OCI-LY3 (cell line): ENCODE measurements around the gene COL5A3.

ENCODE experiments used
- H2AFZ ChIP-seq: fragments of 200-600, 300-600 bp; shearing (Covaris generic); 2 replicates; pipeline ENCODE4 v1.6.0; 2014; ENCODE audit warnings: antibody characterized with exemption, low read depth, low read length
- H3K27ac ChIP-seq: fragments of 200-600, 300-600 bp; sonication (generic); 2 replicates; pipeline ENCODE4 v1.5.1; 2014; ENCODE audit warnings: mild to moderate bottlenecking, low read length, moderate library complexity, mixed read lengths
- H3K27me3 ChIP-seq: fragments of 200-600, 300-600 bp; sonication (generic); 2 replicates; pipeline ENCODE4 v1.6.1; 2014; ENCODE audit warnings: low read depth, low read length, mixed read lengths
- H3K36me3 ChIP-seq: fragments of 200-600, 300-600 bp; sonication (generic); replicated peaks from 2 replicates; pipeline ENCODE3; 2014; ENCODE audit warnings: low read depth, low read length, mixed read lengths
- H3K4me1 ChIP-seq: fragments of 300-600, 200-600 bp; sonication (generic); 2 replicates; pipeline ENCODE4 v1.6.1; 2014; ENCODE audit warnings: low read length, mixed read lengths
- H3K4me2 ChIP-seq: fragments of 200-600, 300-600 bp; sonication (generic); 2 replicates; pipeline ENCODE4 v1.6.1; 2014; ENCODE audit warnings: low read length, mixed read lengths
- H3K4me3 ChIP-seq: fragments of 300-600, 200-600 bp; sonication (generic); 2 replicates; pipeline ENCODE4 v1.5.1; 2014; ENCODE audit warnings: antibody characterized with exemption, mild to moderate bottlenecking, low read length, moderate library complexity
- H3K79me2 ChIP-seq: fragments of 300-600, 200-600 bp; shearing (Covaris generic); 2 replicates; pipeline ENCODE4 v1.6.1; 2014; ENCODE audit warnings: mild to moderate bottlenecking, low read length, mixed read lengths
- H3K9ac ChIP-seq: fragments of 300-600, 200-600 bp; shearing (Covaris generic); 2 replicates; pipeline ENCODE4 v1.6.0; 2014; ENCODE audit warnings: mild to moderate bottlenecking, low read length, moderate library complexity
- H3K9me3 ChIP-seq: fragments of 200-600, 300-600 bp; shearing (Covaris generic); 2 replicates; pipeline ENCODE4 v1.6.1; 2014; ENCODE audit warnings: low read length, mixed read lengths; ENCODE audit not compliant: insufficient read depth
- H4K20me1 ChIP-seq: fragments of 200-600, 300-600 bp; sonication (generic); 2 replicates; pipeline ENCODE4 v1.6.1; 2016; ENCODE audit warnings: low read length, mixed read lengths; ENCODE audit not compliant: insufficient read depth
- EZH2phosphoT487 ChIP-seq: fragments of 200-600 bp; shearing (Covaris generic); IDR thresholded peaks from 2 replicates; pipeline ENCODE4 v1.6.1; 2018; ENCODE audit warnings: antibody characterized with exemption, mixed run types, low read depth
- TF ChIP-seq, protein P1 (sequence below): fragments of 200-600, 300-600 bp; sonication (generic); IDR thresholded peaks from 2 replicates; pipeline ENCODE4 v1.5.1; 2014; ENCODE audit warnings: antibody characterized with exemption, low read length, low read depth

The COL5A3 gene

DNA sequence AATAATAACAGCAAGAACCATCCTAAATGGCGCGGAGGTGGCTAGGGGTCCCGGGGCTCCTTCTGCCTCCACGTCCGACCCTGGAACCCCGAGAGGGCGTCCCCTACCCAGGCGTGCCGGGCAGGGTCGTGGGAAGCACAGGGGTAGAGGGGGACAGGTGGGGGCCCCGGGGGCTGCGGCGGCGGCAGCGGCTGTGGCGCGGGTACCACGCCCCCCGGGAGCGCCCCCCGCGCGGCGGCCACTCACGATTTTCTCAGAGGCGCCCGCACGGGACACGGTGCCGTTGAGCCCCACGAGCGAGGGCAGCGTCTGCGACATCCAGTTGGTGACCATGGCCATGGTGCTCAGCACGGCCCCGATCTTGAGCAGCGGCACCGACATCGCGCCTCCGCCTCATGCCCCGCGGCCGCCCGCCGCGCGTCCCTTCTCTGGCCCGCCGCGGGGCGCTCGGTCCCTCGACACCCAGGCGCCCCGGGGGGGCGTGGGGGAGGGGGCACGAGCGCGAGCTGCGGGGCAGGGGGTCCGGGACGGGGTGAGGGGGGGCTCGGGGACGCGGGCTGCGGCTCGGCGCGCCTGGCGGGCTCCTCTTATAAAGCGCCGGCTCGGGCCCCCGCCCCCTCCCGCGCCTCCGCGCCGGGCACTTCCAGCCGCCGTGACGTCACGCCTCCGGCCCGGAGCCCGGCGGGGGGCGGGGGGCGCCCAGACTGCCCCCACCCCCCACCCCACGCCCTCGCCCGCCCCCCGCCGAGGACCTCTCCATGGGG, 96.9 kb downstream of the COL5A3 start:
- no peaks in the 10 kb centered on the region for H3K36me3 ChIP-seq
- H2AFZ ChIP-seq, result no peak overlapping the region
- no peaks in the 10 kb centered on the region for H3K79me2 ChIP-seq
- H4K20me1 ChIP-seq, result no peaks in the 10 kb centered on the region
- no peaks in the 10 kb centered on the region for H3K9me3 ChIP-seq
- peaks cover 21% of the 10 kb centered on the region for H3K27me3 ChIP-seq
- H3K27ac ChIP-seq, result no peak overlapping the region
- TF ChIP-seq EZH2phosphoT487, result no peak
- TF ChIP-seq, protein P1, sequence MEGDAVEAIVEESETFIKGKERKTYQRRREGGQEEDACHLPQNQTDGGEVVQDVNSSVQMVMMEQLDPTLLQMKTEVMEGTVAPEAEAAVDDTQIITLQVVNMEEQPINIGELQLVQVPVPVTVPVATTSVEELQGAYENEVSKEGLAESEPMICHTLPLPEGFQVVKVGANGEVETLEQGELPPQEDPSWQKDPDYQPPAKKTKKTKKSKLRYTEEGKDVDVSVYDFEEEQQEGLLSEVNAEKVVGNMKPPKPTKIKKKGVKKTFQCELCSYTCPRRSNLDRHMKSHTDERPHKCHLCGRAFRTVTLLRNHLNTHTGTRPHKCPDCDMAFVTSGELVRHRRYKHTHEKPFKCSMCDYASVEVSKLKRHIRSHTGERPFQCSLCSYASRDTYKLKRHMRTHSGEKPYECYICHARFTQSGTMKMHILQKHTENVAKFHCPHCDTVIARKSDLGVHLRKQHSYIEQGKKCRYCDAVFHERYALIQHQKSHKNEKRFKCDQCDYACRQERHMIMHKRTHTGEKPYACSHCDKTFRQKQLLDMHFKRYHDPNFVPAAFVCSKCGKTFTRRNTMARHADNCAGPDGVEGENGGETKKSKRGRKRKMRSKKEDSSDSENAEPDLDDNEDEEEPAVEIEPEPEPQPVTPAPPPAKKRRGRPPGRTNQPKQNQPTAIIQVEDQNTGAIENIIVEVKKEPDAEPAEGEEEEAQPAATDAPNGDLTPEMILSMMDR, result no peak
- H3K4me2 ChIP-seq, result no peak overlapping the region
- peaks cover 15% of the 10 kb centered on the region for H3K4me1 ChIP-seq
- no peak overlapping the region for H3K9ac ChIP-seq
- H3K4me3 ChIP-seq, result no peak overlapping the region

DNA sequence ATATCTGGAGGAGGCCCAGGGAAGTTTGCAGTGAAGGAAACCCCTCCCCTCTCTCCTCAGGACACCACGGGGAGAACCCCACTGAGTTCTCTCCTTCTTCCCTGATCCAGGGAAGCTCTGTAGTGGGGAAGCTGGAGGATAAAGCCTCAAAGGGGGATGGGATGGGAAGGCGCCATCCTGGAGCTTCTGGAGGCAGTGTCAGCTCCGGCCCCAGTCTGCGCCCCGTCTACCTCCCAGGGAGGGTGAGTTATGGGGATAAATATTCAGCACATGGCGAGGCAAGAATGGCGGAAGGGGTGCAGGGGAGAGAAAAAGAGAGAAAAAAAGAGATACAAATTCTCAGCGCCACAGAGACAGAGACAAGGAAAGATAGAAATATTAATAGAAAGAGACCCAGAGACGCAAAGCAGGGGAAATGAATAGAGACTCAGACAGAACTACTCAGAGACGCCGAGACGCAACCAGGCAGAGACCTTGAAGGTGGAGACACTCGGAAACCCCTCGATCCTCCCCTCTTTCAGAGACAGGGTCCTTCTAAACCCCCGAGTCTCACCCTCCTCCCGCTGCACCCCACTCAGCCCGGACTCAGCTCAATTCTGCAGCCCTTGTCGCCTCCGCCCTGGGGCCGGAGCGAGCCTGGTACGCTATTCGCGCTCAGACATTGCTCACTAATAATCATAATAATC, 97.6 kb downstream of the COL5A3 start:
- Histone ChIP-seq H3K9ac (no peak overlapping the region), H3K27me3 (peaks cover 17% of the 10 kb centered on the region; the same call in 1 of the 2 replicates), H3K27ac (no peak overlapping the region), H3K36me3 (no peaks in the 10 kb centered on the region), H3K4me2 (no peak overlapping the region), H3K4me1 (peaks cover 15% of the 10 kb centered on the region), H3K9me3 (no peaks in the 10 kb centered on the region), H3K4me3 (no peak overlapping the region), H4K20me1 (no peaks in the 10 kb centered on the region), H3K79me2 (no peaks in the 10 kb centered on the region), H2AFZ (no peak overlapping the region)
- TF ChIP-seq, protein P1, result no peak
- TF ChIP-seq EZH2phosphoT487, result no peak

DNA sequence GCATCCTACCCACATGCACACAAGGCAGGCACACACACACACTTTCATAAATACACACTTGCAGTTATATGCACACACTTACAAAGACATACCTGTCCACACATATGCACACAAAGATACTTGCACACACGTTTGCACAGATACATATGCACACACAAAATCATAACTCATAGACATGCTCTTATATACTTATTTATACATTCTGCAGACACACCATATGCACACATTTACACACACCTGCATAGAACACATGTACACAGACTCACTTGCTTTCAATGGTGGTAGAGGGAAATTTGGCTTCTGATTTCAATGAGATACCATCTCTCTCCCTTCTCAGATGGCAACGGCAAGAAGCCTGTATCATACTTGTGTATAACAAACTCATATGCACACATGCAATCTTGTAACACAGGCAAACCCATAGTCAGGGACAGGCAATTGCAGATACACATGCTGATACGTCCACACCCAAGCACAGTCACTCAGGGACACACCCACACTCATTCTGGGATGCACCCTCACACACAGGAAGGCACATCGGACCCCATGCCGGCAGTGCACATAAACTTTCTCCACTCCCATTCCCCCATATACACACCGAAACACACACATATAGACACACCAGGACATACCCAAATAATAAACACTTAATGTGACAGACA, 98.6 kb downstream of the COL5A3 start:
- Histone ChIP-seq H3K4me3 (no peak overlapping the region), H3K36me3 (no peaks in the 10 kb centered on the region), H4K20me1 (no peaks in the 10 kb centered on the region), H3K27ac (no peak overlapping the region), H3K4me2 (no peak overlapping the region), H3K27me3 (peaks cover 15% of the 10 kb centered on the region; the same call in 1 of the 2 replicates), H3K79me2 (no peaks in the 10 kb centered on the region), H3K9ac (no peak overlapping the region), H2AFZ (no peak overlapping the region), H3K9me3 (no peaks in the 10 kb centered on the region), H3K4me1 (peaks cover 5% of the 10 kb centered on the region)
- TF ChIP-seq, protein P1, result no peak
- no peak for TF ChIP-seq EZH2phosphoT487

DNA sequence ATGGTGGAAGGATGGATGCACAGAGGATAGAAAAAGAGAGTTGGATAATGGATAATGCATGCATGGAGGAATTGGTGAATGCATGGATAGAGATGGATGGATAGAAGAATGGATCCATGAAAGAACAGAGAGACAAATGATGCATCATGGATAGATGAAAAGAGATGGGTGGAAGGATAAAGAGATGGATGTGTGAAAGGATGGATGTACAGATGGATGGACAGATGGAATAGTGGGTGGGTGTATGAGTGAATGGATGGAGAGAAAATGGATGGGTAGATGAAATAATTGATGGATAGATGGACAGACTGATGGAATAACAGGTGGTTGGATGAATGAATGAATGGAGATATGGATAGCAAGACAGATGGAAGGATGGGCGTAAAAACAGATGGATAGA, 99.7 kb downstream of the COL5A3 start:
- TF ChIP-seq, protein P1, result no peak
- no peak for TF ChIP-seq EZH2phosphoT487
- no peak overlapping the region for H2AFZ ChIP-seq
- H3K27ac ChIP-seq, result no peak overlapping the region
- no peaks in the 10 kb centered on the region for H4K20me1 ChIP-seq
- no peaks in the 10 kb centered on the region for H3K36me3 ChIP-seq
- no peak overlapping the region for H3K4me3 ChIP-seq
- H3K27me3 ChIP-seq, result peaks cover 15% of the 10 kb centered on the region; the same call in 1 of the 2 replicates
- no peaks in the 10 kb centered on the region for H3K9me3 ChIP-seq
- no peaks in the 10 kb centered on the region for H3K79me2 ChIP-seq
- no peak overlapping the region for H3K9ac ChIP-seq
- H3K4me1 ChIP-seq, result no peaks in the 10 kb centered on the region
- H3K4me2 ChIP-seq, result no peak overlapping the region
